ENCODE measurements around the gene SUSD4. TPM values are rescaled to one million over a fixed set of nuclear protein-coding genes. Genes with fewer than 3 reads are reported as not detected.

Gene SUSD4
- total and polyA plus RNA-seq, 2 experiments from 2014 or later, result 5.6 to 8.3 TPM

- Histone ChIP-seq H2AFZ (no peak overlapping the region), H4K20me1 (ENCODE audit: insufficient read depth, poor library complexity, severe bottlenecking) (no peaks in the 10 kb centered on the region), H3K4me1 (ENCODE audit: insufficient read depth) (peaks cover 4% of the 10 kb centered on the region), H3K27ac (no peak overlapping the region), H3K79me2 (no peaks in the 10 kb centered on the region), H3K9me2 (replicated peaks; ENCODE audit: insufficient read depth) (no peaks in the 10 kb centered on the region), H3K36me3 (replicated peaks; ENCODE audit: insufficient read depth, low read depth) (no peaks in the 10 kb centered on the region), H3K4me3 (no peak overlapping the region), H3K27me3 (no peaks in the 10 kb centered on the region), H3K9me3 (ENCODE audit: low read depth) (no peaks in the 10 kb centered on the region), H3K4me2 (no peak overlapping the region)
- TF ChIP-seq EZH2phosphoT487 (IDR thresholded peaks at IDR 0.05; ENCODE audit: low read depth, severe bottlenecking, unreplicated experiment) (no peak), CTCF (IDR thresholded peaks at IDR 0.05; ENCODE audit: poor library complexity) (no peak), EZH2 (IDR thresholded peaks at IDR 0.05; ENCODE audit: borderline replicate concordance) (no peak)
- DNase-seq (ENCODE audit: low spot score), result no peak
- 79% methylated on average over 3 of the region's 3 CpGs for WGBS (ENCODE audit: low lambda C conversion rate, missing lambda C conversion rate)
Observed at GRCh38 chr1:223210788-223211120, 153.2 kb downstream of the SUSD4 start.

GRCh38 chr1:223209992-223210787 lies 153.8 kb downstream of the SUSD4 start:
- Histone ChIP-seq H3K36me3 (replicated peaks; ENCODE audit: insufficient read depth, low read depth) (no peaks in the 10 kb centered on the region), H4K20me1 (ENCODE audit: insufficient read depth, poor library complexity, severe bottlenecking) (no peaks in the 10 kb centered on the region), H3K4me2 (no peak overlapping the region), H3K27ac (no peak overlapping the region), H3K4me1 (ENCODE audit: insufficient read depth) (peaks cover 4% of the 10 kb centered on the region), H3K9me2 (replicated peaks; ENCODE audit: insufficient read depth) (no peaks in the 10 kb centered on the region), H3K27me3 (no peaks in the 10 kb centered on the region), H3K4me3 (no peak overlapping the region), H3K79me2 (no peaks in the 10 kb centered on the region), H3K9me3 (ENCODE audit: low read depth) (no peaks in the 10 kb centered on the region), H2AFZ (no peak overlapping the region)
- WGBS (ENCODE audit: low lambda C conversion rate, missing lambda C conversion rate), result 75% methylated on average over 7 of the region's 7 CpGs
- no peak for TF ChIP-seq EZH2phosphoT487 (IDR thresholded peaks at IDR 0.05; ENCODE audit: low read depth, severe bottlenecking, unreplicated experiment)
- no peak for TF ChIP-seq CTCF (IDR thresholded peaks at IDR 0.05; ENCODE audit: poor library complexity)
- no peak for TF ChIP-seq EZH2 (IDR thresholded peaks at IDR 0.05; ENCODE audit: borderline replicate concordance)
- DNase-seq (ENCODE audit: low spot score), result no peak

- H3K36me3 ChIP-seq (replicated peaks; ENCODE audit: insufficient read depth, low read depth), result no peaks in the 10 kb centered on the region
- H3K79me2 ChIP-seq, result no peaks in the 10 kb centered on the region
- no peak overlapping the region for H3K27ac ChIP-seq
- H3K4me2 ChIP-seq, result no peak overlapping the region
- WGBS (ENCODE audit: low lambda C conversion rate, missing lambda C conversion rate), result 42% methylated on average over 7 of the region's 7 CpGs
- no peaks in the 10 kb centered on the region for H3K9me2 ChIP-seq (replicated peaks; ENCODE audit: insufficient read depth)
- H3K27me3 ChIP-seq, result no peaks in the 10 kb centered on the region
- DNase-seq (ENCODE audit: low spot score), result no peak
- peaks cover 4% of the 10 kb centered on the region for H3K4me1 ChIP-seq (ENCODE audit: insufficient read depth)
- no peaks in the 10 kb centered on the region for H4K20me1 ChIP-seq (ENCODE audit: insufficient read depth, poor library complexity, severe bottlenecking)
- no peak overlapping the region for H2AFZ ChIP-seq
- H3K4me3 ChIP-seq, result no peak overlapping the region
- H3K9me3 ChIP-seq (ENCODE audit: low read depth), result no peaks in the 10 kb centered on the region
- TF ChIP-seq EZH2phosphoT487 (IDR thresholded peaks at IDR 0.05; ENCODE audit: low read depth, severe bottlenecking, unreplicated experiment), result no peak
- no peak for TF ChIP-seq CTCF (IDR thresholded peaks at IDR 0.05; ENCODE audit: poor library complexity)
- no peak for TF ChIP-seq EZH2 (IDR thresholded peaks at IDR 0.05; ENCODE audit: borderline replicate concordance)
Observed at GRCh38 chr1:223209293-223209898, 154.6 kb downstream of the SUSD4 start.

Measured in hepatocyte (in vitro differentiated cells).